Psoas muscle (tissue), 8 donors: ENCODE measurements around the gene MACROH2A1. TPM values are rescaled to one million over a fixed set of nuclear protein-coding genes. Genes with fewer than 3 reads are reported as not detected.

ENCODE experiments used
- ATAC-seq, 4 donors: fragments of 200-7000 bp; cut with Tn5 transposase; one replicate each; pipeline ENCODE4 v1.9.1; 2020; ENCODE audit warnings: moderate library complexity in 3 of 4, mild to moderate bottlenecking in 2 of 4
- DNase-seq, 2 donors: peaks; one replicate each; pipeline ENCODE4 v3.0.0-alpha.2; 2020
- H3K27ac ChIP-seq: fragments of 200-600 bp; one replicate; pipeline ENCODE4 v1.8.0; 2022
- H3K27me3 ChIP-seq, 3 donors: fragments of 200-600 bp in 1 of 3; one replicate each; pipeline versions ENCODE4 v1.6.1 to v1.8.0; 2013 to 2022; ENCODE audit warnings: low read length in 2 of 3, mild to moderate bottlenecking in 2 of 3, moderate library complexity in 1 of 3; ENCODE audit not compliant: insufficient read depth in 3 of 3
- H3K36me3 ChIP-seq, 2 donors: fragments of 200-600 bp in 1 of 2; one replicate each; pipeline versions ENCODE4 v1.6.1 to v1.8.0; 2013 to 2022; ENCODE audit warnings: low read depth in 1 of 2, mild to moderate bottlenecking in 1 of 2, moderate library complexity in 1 of 2; ENCODE audit not compliant: insufficient read depth in 1 of 2
- H3K4me1 ChIP-seq: fragments of 200-600 bp; one replicate; pipeline ENCODE4 v1.8.0; 2022
- H3K4me3 ChIP-seq: fragments of 200-600 bp; one replicate; pipeline ENCODE4 v1.8.0; 2022; ENCODE audit warnings: mild to moderate bottlenecking
- H3K9me3 ChIP-seq: fragments of 200-600 bp; one replicate; pipeline ENCODE4 v1.8.0; 2022
- CTCF ChIP-seq: fragments of 200-600 bp; IDR thresholded peaks from one replicate; pipeline ENCODE4 v1.8.0; 2022; ENCODE audit warnings: antibody characterized with exemption
- WGBS, 3 donors: extraction: QIAGEN DNeasy Blood & Tissue Kit; methylation state at CpG; one replicate each; pipeline versions ENCODE4 v1.1.6 to v1.1.7; 2013; 5-methylcytosine and 5-hydroxymethylcytosine counted together
- intact Hi-C, 2 donors: fragments of 100-400 bp; cut with DNase I; formaldehyde crosslinking; loops; one replicate each; pipeline versions ENCODE4 v1.11.0 to v1.14.2; 2022
- polyA plus RNA-seq, 3 donors: library from polyadenylated mRNA; stranded (reverse); fragments of 200-250 nt; gene quantifications; one replicate each; pipeline ENCODE4 v1.2.3, GENCODE V29; 2013
- total RNA-seq, 4 donors: library from RNA; stranded (reverse); fragmentation: NEBNext Ultra II Directional in 2 of 4; extraction: Animal tissue kit (Norgen Biotek cat#: 25700) in 2 of 4; gene quantifications; one replicate each; pipeline versions ENCODE4 v1.2.1 to v1.2.4, GENCODE V29; 2021 to 2023
- donor health status: healthy with polysubstance abuse.
- donor health status: DM: no; HTN: no; CAD: no; lungs with moderate emphysema.
- donor health status: Bipolar disorder and iron deficiency.
- donor health status: healthy.
- donor health status: DM: yes; HTN: yes; CAD: no.
- donor health status: DM: no; HTN: no; CAD: no.
- donor health status: DM: no; HTN: no; CAD: no.
- donor health status: DM: yes; HTN: yes; CAD: no.

Gene MACROH2A1
- total and polyA plus RNA-seq, 7 donors, result 57.8 to 127 (median 85.7) TPM

- H3K4me1 ChIP-seq, result peaks cover 9% of the 10 kb centered on the region
- no peak for DNase-seq
- 52 to 77% (median 65%) methylated on average over 6 of the region's 6 CpGs for WGBS, 3 donors
Measured at GRCh38 chr5:135443161-135443960, 44.3 kb upstream of the MACROH2A1 start.

DNA sequence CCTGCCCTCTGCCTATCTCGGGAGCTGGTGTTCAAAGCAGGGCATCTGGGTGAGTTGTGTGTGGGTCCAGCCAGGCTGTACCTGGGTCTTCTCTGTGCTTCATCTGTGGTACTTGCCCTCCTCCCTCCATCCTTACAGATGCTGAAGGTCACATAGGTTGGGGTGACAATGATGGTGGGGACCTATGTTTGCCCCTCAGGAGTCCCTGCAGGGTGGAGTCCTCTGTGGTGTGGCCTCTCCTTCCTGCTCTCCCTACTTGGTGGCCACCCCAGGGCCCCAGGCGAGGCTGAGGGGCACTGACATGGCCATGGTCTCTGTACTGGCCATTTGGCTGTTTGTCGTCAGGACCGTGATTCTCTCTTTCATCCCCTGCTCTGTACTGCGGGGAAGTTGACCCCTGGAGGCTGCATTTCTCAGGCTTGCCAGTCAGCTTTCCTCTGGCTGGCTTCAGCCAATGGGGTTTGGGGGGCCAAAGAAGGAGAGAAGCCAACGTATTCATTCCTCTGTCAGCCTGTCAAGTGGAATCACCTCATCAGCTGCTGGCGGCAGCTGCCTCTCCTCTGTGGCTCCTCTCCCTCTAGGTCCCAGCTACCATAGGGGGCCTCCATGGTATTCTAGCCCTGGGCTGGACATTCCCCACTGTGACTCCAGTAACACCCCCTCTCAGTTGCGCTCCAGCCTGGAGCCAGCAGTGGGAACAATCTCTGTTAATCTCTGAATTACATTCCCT lies 43.6 kb upstream of the MACROH2A1 start:
- intact Hi-C loops, result no loop called here
- peaks cover 16% of the 10 kb centered on the region for H3K4me1 ChIP-seq
- WGBS, 3 donors, result 82 to 92% (median 86%) methylated on average over 7 to 8 of the region's 8 CpGs
- ATAC-seq, result no peak
- H3K27me3 ChIP-seq, result no peaks in the 10 kb centered on the region
- no peaks in the 10 kb centered on the region for H3K36me3 ChIP-seq
- no peak for DNase-seq
- H3K4me3 ChIP-seq, result no peak overlapping the region
- no peaks in the 10 kb centered on the region for H3K9me3 ChIP-seq
- no peak for TF ChIP-seq CTCF
- no peak overlapping the region for H3K27ac ChIP-seq

More at GRCh38 chr5:135443161-135443960, 44.3 kb upstream of the MACROH2A1 start:
- intact Hi-C loops, result no loop called here
- Histone ChIP-seq H3K27me3 (no peaks in the 10 kb centered on the region), H3K9me3 (no peaks in the 10 kb centered on the region), H3K27ac (no peak overlapping the region), H3K36me3 (no peaks in the 10 kb centered on the region), H3K4me3 (no peak overlapping the region)
- TF ChIP-seq CTCF, result no peak
- no peak for ATAC-seq

DNA sequence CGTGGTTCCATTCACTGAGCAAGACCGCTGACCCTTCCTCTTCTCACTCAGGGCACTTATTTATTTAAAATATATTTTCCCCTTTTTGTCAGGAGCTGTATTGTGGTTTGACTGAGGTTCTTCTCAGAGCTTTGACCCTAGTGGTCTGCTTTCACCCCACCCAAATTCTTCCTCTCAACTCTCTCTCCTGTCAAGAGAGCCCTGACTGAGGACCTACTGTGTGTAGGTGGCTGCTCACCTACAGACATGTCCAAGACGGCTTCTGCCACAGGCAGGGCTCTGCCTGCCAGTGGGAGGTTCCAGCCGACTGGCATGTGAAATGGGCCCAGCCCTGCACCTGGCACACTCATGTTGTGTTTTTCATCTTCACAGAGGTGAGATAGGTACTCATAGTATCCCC lies 42.9 kb upstream of the MACROH2A1 start:
- peaks cover 17% of the 10 kb centered on the region for H3K4me1 ChIP-seq
- ATAC-seq, result no peak
- intact Hi-C loops, result no loop called here
- no peak for TF ChIP-seq CTCF
- no peaks in the 10 kb centered on the region for H3K36me3 ChIP-seq
- H3K27me3 ChIP-seq, result no peaks in the 10 kb centered on the region
- no peaks in the 10 kb centered on the region for H3K9me3 ChIP-seq
- no peak overlapping the region for H3K4me3 ChIP-seq
- no peak overlapping the region for H3K27ac ChIP-seq
- 86 to 90% (median 90%) methylated on average over 4 of the region's 4 CpGs for WGBS, 3 donors
- DNase-seq, result no peak

DNA sequence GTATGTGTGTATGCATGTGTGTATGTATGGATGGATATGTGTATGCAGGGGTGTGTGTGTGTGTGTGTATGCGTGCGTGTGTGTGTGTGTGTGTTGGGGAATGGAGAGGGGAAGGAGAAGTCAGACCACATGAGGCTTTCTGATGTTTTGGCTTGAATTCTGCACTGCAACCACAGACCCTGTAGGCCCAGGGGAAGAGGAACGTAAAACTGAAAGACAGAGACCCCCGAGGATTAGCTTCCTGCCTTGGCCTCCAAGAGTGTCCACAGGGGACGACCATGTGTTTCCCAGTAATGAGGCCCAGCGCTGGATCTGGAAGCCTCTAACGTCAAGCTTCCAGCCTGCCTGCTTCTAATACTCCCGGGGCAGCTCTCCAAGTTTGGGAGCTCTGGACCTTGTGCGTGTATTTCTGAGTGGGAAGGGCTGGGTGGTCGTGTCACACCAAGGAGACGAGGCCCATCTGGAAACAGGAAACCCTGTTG lies 42.4 kb upstream of the MACROH2A1 start:
- no peak overlapping the region for H3K27ac ChIP-seq
- intact Hi-C loops, result no loop called here
- no peak overlapping the region for H3K4me3 ChIP-seq
- H3K4me1 ChIP-seq, result peaks cover 17% of the 10 kb centered on the region
- H3K36me3 ChIP-seq, result no peaks in the 10 kb centered on the region
- no peaks in the 10 kb centered on the region for H3K27me3 ChIP-seq
- TF ChIP-seq CTCF, result no peak
- ATAC-seq, result no peak
- no peak for DNase-seq
- WGBS, 3 donors, result 52 to 60% (median 55%) methylated on average over 11 of the region's 11 CpGs
- no peaks in the 10 kb centered on the region for H3K9me3 ChIP-seq
